Choroid plexus epithelial cell (primary cell): Measurements from ENCODE around the gene TBC1D3D.
"Not testable (repeated sequence)": the region's sequence is repeated elsewhere in the genome, so short reads cannot be mapped to it uniquely, and the experiment has no call there.

Experiments
- DNase-seq: peaks from one replicate; pipeline ENCODE4 v3.0.0-alpha.2; 2010; ENCODE audit warnings: low read depth
- H3K4me3 ChIP-seq: 2 replicates; pipeline ENCODE4 v1.5.1; 2011; ENCODE audit warnings: low read depth, mild to moderate bottlenecking, control low read depth, low read length, moderate library complexity

Gene TBC1D3D

GRCh38 chr17:38003676-38004075 is at the start of gene TBC1D3D:
Gene TBC1D3D, plus strand, starts transcription at chr17:38003976. Its CDS starts 1,585 bp downstream, at chr17:38005561.
- H3K4me3 ChIP-seq, DNase-seq: not testable (repeated sequence)

- DNase-seq, H3K4me3 ChIP-seq: not testable (repeated sequence)
Observed at GRCh38 chr17:37988960-37989359, 14.8 kb upstream of the TBC1D3D start, which contains the start of gene TBC1D3L. Gene TBC1D3L, minus strand, starts transcription at chr17:37989060. Its CDS starts 1,540 bp downstream, at chr17:37987520.
